Natural killer cell (primary cell): ENCODE results near the gene DIO1. TPM values are rescaled to one million over a fixed set of nuclear protein-coding genes. Genes with fewer than 3 reads are reported as not detected.

Source experiments
- ATAC-seq, 3 donors: fragments of 150-1000 bp in 2 of 3; fragments of 200-7000 bp in 1 of 3; cut with Tn5 transposase; 1 replicate in 1 of 3; 2 replicates in 2 of 3; pipeline ENCODE4 v1.10.0; 2021; ENCODE audit warnings: mild to moderate bottlenecking in 2 of 3, moderate library complexity in 2 of 3
- DNase-seq, 2 donors: peaks; one replicate each; pipeline versions ENCODE4 v3.0.0 to v3.0.0-alpha.2; 2013 to 2021; ENCODE audit warnings: mixed read lengths in 1 of 2
- H3K27ac ChIP-seq: one replicate; pipeline ENCODE4 v1.5.1; 2013; ENCODE audit warnings: mild to moderate bottlenecking, low read length
- H3K27me3 ChIP-seq: one replicate; pipeline ENCODE4 v1.6.1; 2013; ENCODE audit warnings: low read length; ENCODE audit not compliant: control insufficient read depth, insufficient read depth
- H3K36me3 ChIP-seq: one replicate; pipeline ENCODE4 v1.6.1; 2013; ENCODE audit warnings: low read length; ENCODE audit not compliant: control insufficient read depth, insufficient read depth
- H3K4me1 ChIP-seq: one replicate; pipeline ENCODE4 v1.6.1; 2013; ENCODE audit warnings: low read length; ENCODE audit not compliant: control insufficient read depth, insufficient read depth
- H3K4me3 ChIP-seq: one replicate; pipeline ENCODE4 v1.5.1; 2013; ENCODE audit warnings: low read length
- H3K9me3 ChIP-seq: one replicate; pipeline ENCODE4 v1.6.1; 2013; ENCODE audit warnings: low read length; ENCODE audit not compliant: control insufficient read depth, insufficient read depth
- H3K27ac Mint-ChIP-seq, 2 donors: one replicate each; pipeline ENCODE4 v1.8.0; 2022; ENCODE audit warnings: mild to moderate bottlenecking in 2 of 2, mixed read lengths in 2 of 2, moderate library complexity in 1 of 2
- H3K27me3 Mint-ChIP-seq, 2 donors: one replicate each; pipeline ENCODE4 v1.8.0; 2022; ENCODE audit warnings: low read depth in 2 of 2, mixed read lengths in 2 of 2
- H3K36me3 Mint-ChIP-seq: one replicate; pipeline ENCODE4 v1.8.0; 2022; ENCODE audit warnings: mixed read lengths
- H3K4me1 Mint-ChIP-seq, 2 donors: one replicate each; pipeline ENCODE4 v1.8.0; 2022; ENCODE audit warnings: mixed read lengths in 2 of 2
- H3K4me3 Mint-ChIP-seq: one replicate; pipeline ENCODE4 v1.8.0; 2022; ENCODE audit warnings: mild to moderate bottlenecking, moderate library complexity, mixed read lengths
- H3K9me3 Mint-ChIP-seq, 2 donors: one replicate each; pipeline ENCODE4 v1.8.0; 2022; ENCODE audit warnings: mixed read lengths in 2 of 2
- CTCF ChIP-seq: fragments of 200-600 bp; IDR thresholded peaks from one replicate; pipeline ENCODE4 v1.8.0; 2022; ENCODE audit warnings: antibody characterized with exemption
- WGBS: methylation state at CpG from one replicate; pipeline ENCODE4 v1.1.7; 2013; ENCODE audit warnings: missing lambda C conversion rate; ENCODE audit not compliant: insufficient coverage; 5-methylcytosine and 5-hydroxymethylcytosine counted together
- intact Hi-C: fragments of 100-400 bp; cut with micrococcal nuclease; formaldehyde crosslinking; loops from one replicate; pipeline ENCODE4 v1.14.2; 2022
- total RNA-seq, 4 donors: library from RNA; stranded (reverse); fragments of 120-200 nt in 1 of 4; gene quantifications; one replicate each; pipeline versions ENCODE4 v1.2.3 to v1.2.4, GENCODE V29; 2013 to 2022

DIO1 gene
- total RNA-seq, 3 donors from 2014 or later (not counting 1 experiment from before 2014, with no cell fraction given) = not detected

GRCh38 chr1:53948291-53948690 is 54.3 kb downstream of the DIO1 start:
- intact Hi-C loops = no loop called here
- no peaks in the 10 kb centered on the region for H3K27me3 ChIP-seq
- WGBS = 93% methylated on average over 3 of the region's 5 CpGs

GRCh38 chr1:53949023-53949990 is 55.3 kb downstream of the DIO1 start:
- H3K4me3 ChIP-seq = no peak overlapping the region
- DNase-seq (peak in 1 of 2 donors; percentile 54), ATAC-seq (no peak)
- Mint-ChIP-seq H3K4me1 (peaks cover 24 to 33% of the 10 kb centered on the region in 2 donors), H3K27me3 (no peaks in the 10 kb centered on the region), H3K36me3 (peaks cover 7% of the 10 kb centered on the region), H3K27ac (no peak overlapping the region), H3K4me3 (no peak overlapping the region), H3K9me3 (no peaks in the 10 kb centered on the region)
- H3K9me3 ChIP-seq = no peaks in the 10 kb centered on the region
- no peak for TF ChIP-seq CTCF
- no peaks in the 10 kb centered on the region for H3K27me3 ChIP-seq
- 96% methylated on average over 4 of the region's 4 CpGs for WGBS
- H3K36me3 ChIP-seq = peaks cover 4% of the 10 kb centered on the region
- peaks cover 16% of the 10 kb centered on the region for H3K4me1 ChIP-seq
- no peak overlapping the region for H3K27ac ChIP-seq
- intact Hi-C loops = loop anchor here (1.0 kb wide), 1 partner anchor 71 kb away; no protein-coding TSS in a partner anchor

More at GRCh38 chr1:53948291-53948690, 54.3 kb downstream of the DIO1 start:
- ATAC-seq = no peak
- no peaks in the 10 kb centered on the region for H3K9me3 ChIP-seq
- Mint-ChIP-seq H3K9me3 (no peaks in the 10 kb centered on the region), H3K36me3 (peaks cover 7% of the 10 kb centered on the region), H3K4me3 (peak overlapping the region; percentile 31), H3K4me1 (peaks cover 34 to 43% of the 10 kb centered on the region in 2 donors), H3K27me3 (no peaks in the 10 kb centered on the region), H3K27ac (peak overlapping the region in 1 of 2 donors; percentile 83)
- H3K36me3 ChIP-seq = peaks cover 4% of the 10 kb centered on the region
- TF ChIP-seq CTCF = no peak
- no peak overlapping the region for H3K27ac ChIP-seq
- no peak overlapping the region for H3K4me3 ChIP-seq
- no peak for DNase-seq
- H3K4me1 ChIP-seq = peaks cover 24% of the 10 kb centered on the region

GRCh38 chr1:53951697-53952096 is 57.7 kb downstream of the DIO1 start:
- no peak for TF ChIP-seq CTCF
- H3K4me3 ChIP-seq = no peak overlapping the region
- H3K4me1 ChIP-seq = peaks cover 5% of the 10 kb centered on the region
- no peaks in the 10 kb centered on the region for H3K27me3 Mint-ChIP-seq
- ATAC-seq (no peak), DNase-seq (no peak)
- H3K27me3 ChIP-seq = no peaks in the 10 kb centered on the region
- H3K4me3 Mint-ChIP-seq = no peak overlapping the region
- H3K9me3 Mint-ChIP-seq = no peaks in the 10 kb centered on the region
- peaks cover 14 to 19% of the 10 kb centered on the region in 2 donors for H3K4me1 Mint-ChIP-seq
- 97% methylated on average over 5 of the region's 5 CpGs for WGBS
- H3K27ac ChIP-seq = no peak overlapping the region
- intact Hi-C loops = no loop called here
- no peak overlapping the region for H3K27ac Mint-ChIP-seq
- H3K9me3 ChIP-seq = no peaks in the 10 kb centered on the region
- peaks cover 7% of the 10 kb centered on the region for H3K36me3 ChIP-seq
- peaks cover 7% of the 10 kb centered on the region for H3K36me3 Mint-ChIP-seq
